Measurements from ENCODE around the gene PTPN23.
A peak's percentile ranks its signal among the peaks of the same experiment; 100 is the strongest.

Gene PTPN23

DNA sequence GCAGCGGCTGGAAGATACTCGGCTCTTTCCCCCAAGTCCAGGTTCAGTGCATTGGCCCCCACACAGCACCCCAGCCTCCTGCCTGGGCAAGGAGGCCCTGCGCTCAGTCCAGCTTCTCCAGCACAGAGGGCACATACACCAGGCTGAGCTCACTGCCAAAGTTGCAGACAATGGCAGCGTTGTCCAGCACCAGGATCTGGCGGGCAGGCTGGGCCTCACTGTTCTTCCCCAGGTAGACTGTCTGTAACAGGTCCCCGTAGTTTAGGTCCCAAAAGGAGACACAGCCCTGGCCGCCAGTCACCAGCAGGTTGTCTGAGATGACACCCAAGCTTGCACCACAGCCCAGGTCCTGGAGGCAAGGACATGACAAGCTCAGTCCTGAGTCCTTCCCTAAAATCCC is 32.9 kb downstream of the PTPN23 start (continued):
- TF ChIP-seq, protein P1, sequence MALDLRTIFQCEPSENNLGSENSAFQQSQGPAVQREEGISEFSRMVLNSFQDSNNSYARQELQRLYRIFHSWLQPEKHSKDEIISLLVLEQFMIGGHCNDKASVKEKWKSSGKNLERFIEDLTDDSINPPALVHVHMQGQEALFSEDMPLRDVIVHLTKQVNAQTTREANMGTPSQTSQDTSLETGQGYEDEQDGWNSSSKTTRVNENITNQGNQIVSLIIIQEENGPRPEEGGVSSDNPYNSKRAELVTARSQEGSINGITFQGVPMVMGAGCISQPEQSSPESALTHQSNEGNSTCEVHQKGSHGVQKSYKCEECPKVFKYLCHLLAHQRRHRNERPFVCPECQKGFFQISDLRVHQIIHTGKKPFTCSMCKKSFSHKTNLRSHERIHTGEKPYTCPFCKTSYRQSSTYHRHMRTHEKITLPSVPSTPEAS (tag by site-specific recombination; IDR thresholded peaks at IDR 0.05), result no peak
- TF ChIP-seq, protein P2, sequence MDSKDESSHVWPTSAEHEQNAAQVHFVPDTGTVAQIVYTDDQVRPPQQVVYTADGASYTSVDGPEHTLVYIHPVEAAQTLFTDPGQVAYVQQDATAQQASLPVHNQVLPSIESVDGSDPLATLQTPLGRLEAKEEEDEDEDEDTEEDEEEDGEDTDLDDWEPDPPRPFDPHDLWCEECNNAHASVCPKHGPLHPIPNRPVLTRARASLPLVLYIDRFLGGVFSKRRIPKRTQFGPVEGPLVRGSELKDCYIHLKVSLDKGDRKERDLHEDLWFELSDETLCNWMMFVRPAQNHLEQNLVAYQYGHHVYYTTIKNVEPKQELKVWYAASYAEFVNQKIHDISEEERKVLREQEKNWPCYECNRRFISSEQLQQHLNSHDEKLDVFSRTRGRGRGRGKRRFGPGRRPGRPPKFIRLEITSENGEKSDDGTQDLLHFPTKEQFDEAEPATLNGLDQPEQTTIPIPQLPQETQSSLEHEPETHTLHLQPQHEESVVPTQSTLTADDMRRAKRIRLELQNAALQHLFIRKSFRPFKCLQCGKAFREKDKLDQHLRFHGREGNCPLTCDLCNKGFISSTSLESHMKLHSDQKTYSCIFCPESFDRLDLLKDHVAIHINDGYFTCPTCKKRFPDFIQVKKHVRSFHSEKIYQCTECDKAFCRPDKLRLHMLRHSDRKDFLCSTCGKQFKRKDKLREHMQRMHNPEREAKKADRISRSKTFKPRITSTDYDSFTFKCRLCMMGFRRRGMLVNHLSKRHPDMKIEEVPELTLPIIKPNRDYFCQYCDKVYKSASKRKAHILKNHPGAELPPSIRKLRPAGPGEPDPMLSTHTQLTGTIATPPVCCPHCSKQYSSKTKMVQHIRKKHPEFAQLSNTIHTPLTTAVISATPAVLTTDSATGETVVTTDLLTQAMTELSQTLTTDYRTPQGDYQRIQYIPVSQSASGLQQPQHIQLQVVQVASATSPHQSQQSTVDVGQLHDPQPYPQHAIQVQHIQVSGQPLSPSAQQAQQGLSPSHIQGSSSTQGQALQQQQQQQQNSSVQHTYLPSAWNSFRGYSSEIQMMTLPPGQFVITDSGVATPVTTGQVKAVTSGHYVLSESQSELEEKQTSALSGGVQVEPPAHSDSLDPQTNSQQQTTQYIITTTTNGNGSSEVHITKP (tag by site-specific recombination; IDR thresholded peaks at IDR 0.05), result no peak
- TF ChIP-seq MYNN (tag by site-specific recombination; IDR thresholded peaks at IDR 0.05; ENCODE audit: borderline replicate concordance), result no peak
- no peak for TF ChIP-seq ZNF768 (tag by site-specific recombination; IDR thresholded peaks at IDR 0.05)
- TF ChIP-seq ZNF600 (tag by site-specific recombination; IDR thresholded peaks at IDR 0.05), result no peak
- TF ChIP-seq HOXD13 (CRISPR knock-in tag; IDR thresholded peaks at IDR 0.05; ENCODE audit: borderline replicate concordance), result no peak
- no peak for TF ChIP-seq ZNF488 (tag by site-specific recombination; IDR thresholded peaks at IDR 0.05)
- TF ChIP-seq, protein P3, sequence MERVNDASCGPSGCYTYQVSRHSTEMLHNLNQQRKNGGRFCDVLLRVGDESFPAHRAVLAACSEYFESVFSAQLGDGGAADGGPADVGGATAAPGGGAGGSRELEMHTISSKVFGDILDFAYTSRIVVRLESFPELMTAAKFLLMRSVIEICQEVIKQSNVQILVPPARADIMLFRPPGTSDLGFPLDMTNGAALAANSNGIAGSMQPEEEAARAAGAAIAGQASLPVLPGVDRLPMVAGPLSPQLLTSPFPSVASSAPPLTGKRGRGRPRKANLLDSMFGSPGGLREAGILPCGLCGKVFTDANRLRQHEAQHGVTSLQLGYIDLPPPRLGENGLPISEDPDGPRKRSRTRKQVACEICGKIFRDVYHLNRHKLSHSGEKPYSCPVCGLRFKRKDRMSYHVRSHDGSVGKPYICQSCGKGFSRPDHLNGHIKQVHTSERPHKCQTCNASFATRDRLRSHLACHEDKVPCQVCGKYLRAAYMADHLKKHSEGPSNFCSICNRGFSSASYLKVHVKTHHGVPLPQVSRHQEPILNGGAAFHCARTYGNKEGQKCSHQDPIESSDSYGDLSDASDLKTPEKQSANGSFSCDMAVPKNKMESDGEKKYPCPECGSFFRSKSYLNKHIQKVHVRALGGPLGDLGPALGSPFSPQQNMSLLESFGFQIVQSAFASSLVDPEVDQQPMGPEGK (tag by site-specific recombination; IDR thresholded peaks at IDR 0.05), result no peak
- TF ChIP-seq ZBTB1 (tag by site-specific recombination; IDR thresholded peaks at IDR 0.05), result no peak
- no peak for TF ChIP-seq ZIC2 (tag by site-specific recombination; IDR thresholded peaks at IDR 0.05)
- no peak for TF ChIP-seq FEZF1 (tag by site-specific recombination; IDR thresholded peaks at IDR 0.05)
- no peak for TF ChIP-seq OSR2 (tag by site-specific recombination; IDR thresholded peaks at IDR 0.05)

DNA sequence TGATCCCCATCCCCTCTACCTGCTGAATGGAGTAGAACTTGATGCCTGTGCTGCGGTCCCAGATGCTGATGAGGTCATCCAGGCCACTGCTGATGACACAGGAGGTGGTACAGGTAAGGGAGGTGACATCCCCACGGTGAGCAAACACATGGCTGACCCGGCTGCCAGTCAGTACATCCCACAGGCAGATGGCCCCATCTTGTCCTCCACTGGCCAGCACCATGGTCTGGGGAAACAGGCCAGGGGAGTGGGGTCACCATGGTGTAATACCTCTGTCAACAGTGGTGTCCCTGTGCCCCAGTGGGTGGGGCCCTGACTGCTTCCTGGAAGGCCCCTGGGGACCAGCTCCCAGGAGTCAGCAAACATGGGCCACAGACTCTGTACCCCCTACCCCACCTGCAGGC is 33.3 kb downstream of the PTPN23 start:
- H3K4me3 ChIP-seq (ENCODE audit: low read depth, low read length), result no peak overlapping the region
- no peaks in the 10 kb centered on the region for H3K4me1 ChIP-seq (ENCODE audit: control insufficient read depth, insufficient read depth, low read length)
- POLR2A ChIA-PET, result interaction anchor here (0.5 to 0.6 kb wide), 2 partner anchors 32 to 37 kb away, joined by 3 to 4 read pairs; no protein-coding TSS in a partner anchor
- peaks cover 0 to 81% of the 10 kb centered on the region in 2 experiments; a peak in 1 of 3 replicates for H3K36me3 ChIP-seq (ENCODE audit: control insufficient read depth in 2 of 2, insufficient read depth in 1 of 2, low read length in 2 of 2)
- H3K9me3 ChIP-seq (ENCODE audit: control insufficient read depth, insufficient read depth, low read depth, low read length), result no peaks in the 10 kb centered on the region
- CTCF ChIA-PET, result no interaction called here
- H3K27ac ChIP-seq (ENCODE audit: extremely low read depth, low read depth, low read length), result no peak overlapping the region
- TF ChIP-seq ZIC2 (tag by site-specific recombination; IDR thresholded peaks at IDR 0.05) (0 out of 2 replicates have a peak, but pooled peaks have one; percentile 19), SCRT2 (tag by site-specific recombination; IDR thresholded peaks at IDR 0.05) (0 out of 2 replicates have a peak, but pooled peaks have one; percentile 14), ZNF350 (tag by site-specific recombination; IDR thresholded peaks at IDR 0.05) (no peak), ZBTB8A (tag by site-specific recombination; IDR thresholded peaks at IDR 0.05) (no peak)
